ENCODE data around the gene ZRANB3.

The ZRANB3 gene

GRCh38 chr2:135318808-135319207 is 212.2 kb downstream of the ZRANB3 start:
- Histone ChIP-seq H2AFZ (ENCODE audit: low read length) (no peak overlapping the region), H3K27ac (ENCODE audit: low read depth, low read length, poor library complexity, severe bottlenecking) (no peak overlapping the region), H4K20me1 (ENCODE audit: insufficient read depth, low read length) (no peaks in the 10 kb centered on the region), H3K4me2 (ENCODE audit: low read length) (no peak overlapping the region), H3K79me2 (ENCODE audit: insufficient read depth, low read length) (no peaks in the 10 kb centered on the region), H3K9me2 (ENCODE audit: low read depth, low read length) (no peaks in the 10 kb centered on the region), H3K9ac (ENCODE audit: low read length) (no peak overlapping the region), H3F3A (ENCODE audit: insufficient read depth, low read length) (no peaks in the 10 kb centered on the region), H3K27me3 (ENCODE audit: insufficient read depth, low read length) (no peaks in the 10 kb centered on the region), H3K36me3 (ENCODE audit: insufficient read depth, low read length) (no peaks in the 10 kb centered on the region), H3K9me3 (ENCODE audit: low read length) (no peaks in the 10 kb centered on the region), H3K4me1 (ENCODE audit: insufficient read depth, low read length, severe bottlenecking) (no peaks in the 10 kb centered on the region), H3K4me3 (ENCODE audit: low read depth, low read length, poor library complexity, severe bottlenecking) (no peak overlapping the region)
- TF ChIP-seq CTCF (IDR thresholded peaks at IDR 0.05; ENCODE audit: low read length): no peak
- TF ChIP-seq EZH2 (IDR thresholded peaks at IDR 0.05; ENCODE audit: borderline replicate concordance, low read length): no peak

GRCh38 chr2:135317375-135317774 is 213.6 kb downstream of the ZRANB3 start:
- H3K9me3 ChIP-seq (ENCODE audit: low read length): no peaks in the 10 kb centered on the region
- no peaks in the 10 kb centered on the region for H3K4me1 ChIP-seq (ENCODE audit: insufficient read depth, low read length, severe bottlenecking)
- no peak overlapping the region for H3K4me2 ChIP-seq (ENCODE audit: low read length)
- no peaks in the 10 kb centered on the region for H3K36me3 ChIP-seq (ENCODE audit: insufficient read depth, low read length)
- no peak for TF ChIP-seq CTCF (IDR thresholded peaks at IDR 0.05; ENCODE audit: low read length)
- no peak for TF ChIP-seq EZH2 (IDR thresholded peaks at IDR 0.05; ENCODE audit: borderline replicate concordance, low read length)
- H3K9ac ChIP-seq (ENCODE audit: low read length): no peak overlapping the region
- H4K20me1 ChIP-seq (ENCODE audit: insufficient read depth, low read length): no peaks in the 10 kb centered on the region
- no peak overlapping the region for H3K4me3 ChIP-seq (ENCODE audit: low read depth, low read length, poor library complexity, severe bottlenecking)
- no peaks in the 10 kb centered on the region for H3K79me2 ChIP-seq (ENCODE audit: insufficient read depth, low read length)
- H3K9me2 ChIP-seq (ENCODE audit: low read depth, low read length): no peaks in the 10 kb centered on the region
- H3F3A ChIP-seq (ENCODE audit: insufficient read depth, low read length): no peaks in the 10 kb centered on the region
- no peak overlapping the region for H3K27ac ChIP-seq (ENCODE audit: low read depth, low read length, poor library complexity, severe bottlenecking)
- no peaks in the 10 kb centered on the region for H3K27me3 ChIP-seq (ENCODE audit: insufficient read depth, low read length)
- H2AFZ ChIP-seq (ENCODE audit: low read length): no peak overlapping the region

GRCh38 chr2:135311962-135312361 is 219.1 kb downstream of the ZRANB3 start:
- H3K27ac ChIP-seq (ENCODE audit: low read depth, low read length, poor library complexity, severe bottlenecking): no peak overlapping the region
- no peaks in the 10 kb centered on the region for H3K79me2 ChIP-seq (ENCODE audit: insufficient read depth, low read length)
- H3K9me3 ChIP-seq (ENCODE audit: low read length): no peaks in the 10 kb centered on the region
- no peaks in the 10 kb centered on the region for H3K27me3 ChIP-seq (ENCODE audit: insufficient read depth, low read length)
- H3K4me1 ChIP-seq (ENCODE audit: insufficient read depth, low read length, severe bottlenecking): no peaks in the 10 kb centered on the region
- TF ChIP-seq CTCF (IDR thresholded peaks at IDR 0.05; ENCODE audit: low read length) (no peak), EZH2 (IDR thresholded peaks at IDR 0.05; ENCODE audit: borderline replicate concordance, low read length) (no peak)
- no peak overlapping the region for H2AFZ ChIP-seq (ENCODE audit: low read length)
- H3F3A ChIP-seq (ENCODE audit: insufficient read depth, low read length): no peaks in the 10 kb centered on the region
- H3K9me2 ChIP-seq (ENCODE audit: low read depth, low read length): no peaks in the 10 kb centered on the region
- no peaks in the 10 kb centered on the region for H3K36me3 ChIP-seq (ENCODE audit: insufficient read depth, low read length)
- no peaks in the 10 kb centered on the region for H4K20me1 ChIP-seq (ENCODE audit: insufficient read depth, low read length)
- H3K4me3 ChIP-seq (ENCODE audit: low read depth, low read length, poor library complexity, severe bottlenecking): no peak overlapping the region
- no peak overlapping the region for H3K9ac ChIP-seq (ENCODE audit: low read length)
- no peak overlapping the region for H3K4me2 ChIP-seq (ENCODE audit: low read length)

All from OCI-LY1 (cell line).